Hepatocyte (in vitro differentiated cells): ENCODE results near the gene BANK1.

Experiments
- EZH2 ChIP-seq: fragments of 200-600 bp; sonication (generic); IDR thresholded peaks from 2 replicates; pipeline ENCODE4 v1.6.1; 2016; ENCODE audit warnings: antibody characterized with exemption, mild to moderate bottlenecking, borderline replicate concordance
- EZH2phosphoT487 ChIP-seq: fragments of 200-600 bp; sonication (generic); IDR thresholded peaks from one replicate; pipeline ENCODE4 v1.6.1; 2018; ENCODE audit warnings: antibody characterized with exemption, mild to moderate bottlenecking, low read depth, moderate library complexity; ENCODE audit not compliant: unreplicated experiment, severe bottlenecking
- TF ChIP-seq, protein P1 (sequence below): fragments of 200-600 bp; sonication (generic); IDR thresholded peaks from 2 replicates; pipeline ENCODE4 v1.5.1; 2016; ENCODE audit warnings: antibody characterized with exemption, mild to moderate bottlenecking; ENCODE audit not compliant: poor library complexity

GRCh38 chr4:102007959-102008425 is 217.5 kb downstream of the BANK1 start:
- TF ChIP-seq, protein P1, sequence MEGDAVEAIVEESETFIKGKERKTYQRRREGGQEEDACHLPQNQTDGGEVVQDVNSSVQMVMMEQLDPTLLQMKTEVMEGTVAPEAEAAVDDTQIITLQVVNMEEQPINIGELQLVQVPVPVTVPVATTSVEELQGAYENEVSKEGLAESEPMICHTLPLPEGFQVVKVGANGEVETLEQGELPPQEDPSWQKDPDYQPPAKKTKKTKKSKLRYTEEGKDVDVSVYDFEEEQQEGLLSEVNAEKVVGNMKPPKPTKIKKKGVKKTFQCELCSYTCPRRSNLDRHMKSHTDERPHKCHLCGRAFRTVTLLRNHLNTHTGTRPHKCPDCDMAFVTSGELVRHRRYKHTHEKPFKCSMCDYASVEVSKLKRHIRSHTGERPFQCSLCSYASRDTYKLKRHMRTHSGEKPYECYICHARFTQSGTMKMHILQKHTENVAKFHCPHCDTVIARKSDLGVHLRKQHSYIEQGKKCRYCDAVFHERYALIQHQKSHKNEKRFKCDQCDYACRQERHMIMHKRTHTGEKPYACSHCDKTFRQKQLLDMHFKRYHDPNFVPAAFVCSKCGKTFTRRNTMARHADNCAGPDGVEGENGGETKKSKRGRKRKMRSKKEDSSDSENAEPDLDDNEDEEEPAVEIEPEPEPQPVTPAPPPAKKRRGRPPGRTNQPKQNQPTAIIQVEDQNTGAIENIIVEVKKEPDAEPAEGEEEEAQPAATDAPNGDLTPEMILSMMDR: no peak
- TF ChIP-seq EZH2 (no peak), EZH2phosphoT487 (no peak)
